Keratinocyte (primary cell): ENCODE measurements around the gene E2F3.

Experiments used
- EZH2 ChIP-seq: IDR thresholded peaks from one replicate; pipeline ENCODE4 v1.6.1; 2012; ENCODE audit warnings: inconsistent platforms, mild to moderate bottlenecking, low read length, moderate library complexity
- TF ChIP-seq, protein P1 (sequence below), 3 experiments: IDR thresholded peaks in 1 of 3; conservative IDR thresholded peaks in 1 of 3; optimal IDR thresholded peaks in 1 of 3; 2 replicates in 2 of 3; 3 replicates in 1 of 3; pipeline versions ENCODE3 to v1.5.1; 2011; ENCODE audit warnings: low read length in 3 of 3, mild to moderate bottlenecking in 3 of 3, moderate library complexity in 2 of 3, control low read depth in 1 of 3, inconsistent platforms in 1 of 3; ENCODE audit not compliant: insufficient read depth in 2 of 3; ENCODE audit errors: extremely low read depth in 1 of 3

- TF ChIP-seq, protein P1, sequence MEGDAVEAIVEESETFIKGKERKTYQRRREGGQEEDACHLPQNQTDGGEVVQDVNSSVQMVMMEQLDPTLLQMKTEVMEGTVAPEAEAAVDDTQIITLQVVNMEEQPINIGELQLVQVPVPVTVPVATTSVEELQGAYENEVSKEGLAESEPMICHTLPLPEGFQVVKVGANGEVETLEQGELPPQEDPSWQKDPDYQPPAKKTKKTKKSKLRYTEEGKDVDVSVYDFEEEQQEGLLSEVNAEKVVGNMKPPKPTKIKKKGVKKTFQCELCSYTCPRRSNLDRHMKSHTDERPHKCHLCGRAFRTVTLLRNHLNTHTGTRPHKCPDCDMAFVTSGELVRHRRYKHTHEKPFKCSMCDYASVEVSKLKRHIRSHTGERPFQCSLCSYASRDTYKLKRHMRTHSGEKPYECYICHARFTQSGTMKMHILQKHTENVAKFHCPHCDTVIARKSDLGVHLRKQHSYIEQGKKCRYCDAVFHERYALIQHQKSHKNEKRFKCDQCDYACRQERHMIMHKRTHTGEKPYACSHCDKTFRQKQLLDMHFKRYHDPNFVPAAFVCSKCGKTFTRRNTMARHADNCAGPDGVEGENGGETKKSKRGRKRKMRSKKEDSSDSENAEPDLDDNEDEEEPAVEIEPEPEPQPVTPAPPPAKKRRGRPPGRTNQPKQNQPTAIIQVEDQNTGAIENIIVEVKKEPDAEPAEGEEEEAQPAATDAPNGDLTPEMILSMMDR (optimal IDR thresholded peaks at IDR 0.05 in 1 of 3, IDR thresholded peaks at IDR 0.05 in 1 of 3, conservative IDR thresholded peaks at IDR 0.05 in 1 of 3; ENCODE audit: extremely low read depth in 1 of 3, insufficient read depth in 2 of 3, low read length in 3 of 3), result no peak
- TF ChIP-seq EZH2, result no peak
These were observed 56.6 kb downstream of the E2F3 start for GRCh38 chr6:20458027-20458894.
